HCEC 1CT (cell line): ENCODE data around the gene MYH13.

Source experiments
- DNase-seq: peaks from one replicate; pipeline ENCODE4 v3.0.0-alpha.2; 2017

Gene MYH13

DNA sequence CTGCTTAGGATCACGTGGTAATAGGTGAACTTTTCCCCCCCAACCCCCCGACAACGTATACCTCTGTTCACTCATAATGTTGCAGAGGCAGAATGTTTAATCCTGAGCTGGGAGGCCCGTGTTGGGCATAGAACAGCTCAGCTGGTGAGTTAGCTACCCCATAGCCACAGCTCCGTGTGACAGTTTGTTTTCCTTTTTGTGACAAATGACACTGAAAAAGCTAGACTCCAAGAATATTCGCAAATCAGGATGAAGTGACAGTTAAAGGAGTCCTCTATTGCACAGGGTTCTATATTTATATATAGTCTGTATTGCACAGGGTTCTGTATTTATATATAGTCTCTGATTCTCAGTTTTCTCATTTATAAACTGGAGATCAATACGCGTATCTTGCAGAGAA lies 33.8 kb downstream of the MYH13 start:
- DNase-seq = no peak

DNA sequence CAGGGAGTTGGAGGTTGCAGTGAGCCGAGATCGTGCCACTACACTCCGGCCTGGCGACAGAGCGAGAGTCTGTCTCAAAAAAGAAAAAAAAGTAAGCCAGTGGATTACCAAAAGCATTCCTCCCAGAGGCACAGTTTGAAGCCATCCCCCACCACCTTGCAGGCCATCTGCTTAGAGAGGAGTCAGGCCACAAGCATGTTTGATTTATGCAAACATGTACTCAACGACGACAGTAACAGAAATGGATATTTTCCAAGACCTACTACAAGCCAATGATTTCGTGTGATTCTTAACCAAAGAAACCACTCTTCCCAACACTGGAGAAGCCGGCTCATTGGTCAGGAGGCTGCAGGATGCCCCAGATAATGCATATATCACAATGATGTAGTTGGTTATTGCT lies 34.8 kb downstream of the MYH13 start:
- no peak for DNase-seq

DNA sequence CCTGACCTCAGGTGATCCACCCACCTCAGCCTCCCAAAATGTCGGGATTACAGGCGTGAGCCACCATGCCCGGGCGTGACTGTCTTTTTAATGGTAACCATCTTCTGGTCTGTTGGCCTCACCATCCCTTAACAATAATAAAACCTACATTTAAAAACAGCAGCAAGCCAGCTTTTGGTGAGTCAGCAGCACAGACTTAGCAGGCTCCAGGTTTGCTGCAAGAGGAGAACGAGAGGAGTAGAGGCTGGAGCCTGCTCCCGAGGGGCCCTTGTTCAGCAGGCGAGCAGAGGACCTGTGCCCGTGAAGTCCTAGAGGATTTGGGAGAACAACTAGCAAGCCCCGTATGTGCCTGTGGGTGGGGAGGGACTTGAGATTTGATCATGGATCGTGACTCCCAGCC lies 35.7 kb downstream of the MYH13 start:
- DNase-seq = no peak

DNA sequence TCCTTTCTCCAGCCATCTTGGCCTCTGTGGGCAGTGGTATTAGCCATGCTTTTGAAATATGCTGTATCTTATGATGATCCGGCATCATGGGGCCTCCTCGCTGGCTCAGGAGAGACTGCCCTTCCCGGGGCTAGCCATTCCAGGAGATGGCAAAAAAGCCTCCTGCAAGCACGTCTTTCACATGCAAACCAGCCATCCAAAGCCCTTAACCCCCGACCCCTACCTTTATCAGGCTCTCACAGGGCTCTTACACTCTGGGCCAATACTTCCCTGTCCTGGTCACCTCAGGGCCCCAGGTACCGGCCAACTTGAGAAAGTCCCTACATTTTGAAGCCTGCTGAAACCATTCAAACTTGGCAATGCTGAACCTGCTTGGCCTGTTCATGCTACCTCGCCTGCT lies 36.4 kb downstream of the MYH13 start:
- DNase-seq = no peak

DNA sequence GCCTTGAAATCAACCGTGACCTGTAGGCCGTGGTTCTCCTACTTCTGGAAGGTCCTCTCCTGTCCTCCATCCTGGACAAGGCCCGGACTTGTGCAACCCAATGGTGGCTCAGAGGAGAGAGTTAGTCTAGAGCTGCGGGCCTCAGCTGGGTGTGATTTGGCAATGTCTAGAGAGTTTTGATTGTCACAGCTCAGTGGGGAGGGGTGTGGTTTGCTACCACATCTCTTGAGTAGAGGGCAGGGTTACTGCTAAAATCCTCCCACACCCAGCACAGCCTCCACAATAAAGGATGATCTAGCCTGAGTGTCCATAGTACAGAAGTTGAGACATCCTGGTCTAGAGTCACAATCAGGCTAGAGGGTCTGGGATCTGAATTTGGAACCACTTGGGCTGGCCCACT lies 40.3 kb downstream of the MYH13 start:
- no peak for DNase-seq

- DNase-seq = no peak
Observed at GRCh38 chr17:10328971-10329923, 43.6 kb downstream of the MYH13 start.

DNA sequence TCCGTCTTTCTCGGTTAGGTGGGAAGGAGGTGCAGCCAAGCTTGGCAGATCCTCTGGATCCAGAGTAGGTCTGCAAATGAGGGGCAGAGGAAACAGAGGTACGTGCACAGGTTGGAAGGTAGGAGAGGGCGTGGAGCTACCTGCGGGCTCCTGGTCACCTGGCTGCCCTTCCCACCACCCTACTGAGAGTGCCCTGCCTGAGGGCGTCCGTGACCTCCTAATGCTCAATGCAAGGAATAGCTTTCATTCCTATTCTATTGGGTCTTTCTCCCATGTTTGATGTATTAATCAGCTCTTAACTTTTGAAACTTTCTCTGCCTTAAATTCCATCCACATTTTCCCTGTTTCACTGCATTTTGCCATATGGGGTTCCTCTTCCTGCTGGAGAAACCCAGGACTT lies 44.6 kb downstream of the MYH13 start:
- DNase-seq = no peak

DNA sequence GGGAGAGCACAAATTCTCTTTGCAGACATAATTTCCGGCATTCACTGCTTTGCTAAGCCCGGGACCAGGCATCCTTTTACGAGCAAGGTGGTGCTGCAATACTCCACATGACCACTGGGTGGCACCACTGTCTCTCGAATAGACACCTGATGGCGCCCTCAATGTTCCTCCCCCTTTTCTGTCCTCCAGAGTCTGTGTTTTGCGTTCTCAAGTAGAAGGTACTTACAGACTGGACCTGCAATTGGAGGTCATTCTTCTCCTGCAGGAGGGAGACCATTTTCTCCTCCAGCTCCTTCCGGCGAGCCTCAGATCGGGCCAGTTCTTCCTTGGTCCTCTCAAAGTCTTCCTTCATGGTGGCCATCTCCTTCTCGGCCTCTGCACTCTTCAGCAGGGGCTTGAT lies 45.2 kb downstream of the MYH13 start:
- peak; percentile 25 for DNase-seq

DNA sequence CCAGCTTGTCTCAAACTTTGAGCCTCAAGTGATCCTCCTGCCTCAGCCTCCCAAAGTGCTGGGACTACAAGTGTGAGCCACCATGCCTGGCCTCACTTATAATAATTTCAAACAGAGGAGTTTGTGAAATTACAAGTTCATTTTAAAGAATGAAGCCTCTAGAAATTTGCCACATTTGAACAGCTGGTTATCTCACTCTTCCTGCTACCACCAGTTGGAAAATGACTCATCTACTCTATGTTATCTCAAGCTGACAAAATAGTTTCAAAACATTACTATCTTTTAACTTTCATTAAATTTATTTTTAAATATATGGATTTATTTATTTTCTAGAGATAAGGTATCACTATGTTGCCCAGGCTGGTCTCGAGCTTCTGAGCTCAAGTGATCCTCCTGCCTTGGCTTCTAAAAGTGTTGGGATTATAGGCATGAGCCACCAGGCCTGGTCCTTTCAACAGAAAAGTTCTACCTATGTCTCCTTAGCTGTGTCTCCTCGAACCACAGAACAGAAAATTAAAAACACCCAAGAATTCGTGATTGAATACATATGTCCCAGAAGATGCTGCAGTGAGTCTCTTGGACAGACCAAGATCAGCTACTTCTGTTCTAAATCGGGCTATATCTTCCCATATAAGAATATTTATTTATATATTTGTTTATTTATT lies 47.6 kb downstream of the MYH13 start:
- no peak for DNase-seq

GRCh38 chr17:10323812-10324610 lies 48.8 kb downstream of the MYH13 start:
- DNase-seq = no peak

DNA sequence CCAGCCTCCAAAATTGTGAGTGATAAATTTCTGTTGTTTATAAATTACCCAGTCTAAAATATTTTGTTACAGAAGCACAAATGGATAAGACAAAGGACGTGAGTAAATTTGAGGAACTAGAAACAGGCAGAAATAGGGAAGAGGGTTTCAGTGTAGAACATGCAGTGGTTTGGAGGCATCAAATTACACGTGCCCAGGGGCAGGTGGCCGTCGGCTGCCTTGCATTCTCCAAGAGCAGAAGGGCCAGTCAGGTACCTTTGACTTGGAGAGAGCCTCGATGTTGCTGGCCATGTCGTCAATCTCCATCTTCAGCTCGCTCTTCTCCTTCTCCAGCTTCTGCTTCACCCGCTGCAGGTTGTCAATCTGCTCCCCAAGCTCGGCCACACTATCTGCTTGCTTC lies 54.3 kb downstream of the MYH13 start:
- DNase-seq = no peak

- DNase-seq = no peak
Observed at GRCh38 chr17:10317543-10317834, 55.3 kb downstream of the MYH13 start.

- DNase-seq = no peak
Observed at GRCh38 chr17:10316801-10317542, 55.8 kb downstream of the MYH13 start.

GRCh38 chr17:10314329-10314728 lies 58.5 kb downstream of the MYH13 start:
- DNase-seq = no peak

DNA sequence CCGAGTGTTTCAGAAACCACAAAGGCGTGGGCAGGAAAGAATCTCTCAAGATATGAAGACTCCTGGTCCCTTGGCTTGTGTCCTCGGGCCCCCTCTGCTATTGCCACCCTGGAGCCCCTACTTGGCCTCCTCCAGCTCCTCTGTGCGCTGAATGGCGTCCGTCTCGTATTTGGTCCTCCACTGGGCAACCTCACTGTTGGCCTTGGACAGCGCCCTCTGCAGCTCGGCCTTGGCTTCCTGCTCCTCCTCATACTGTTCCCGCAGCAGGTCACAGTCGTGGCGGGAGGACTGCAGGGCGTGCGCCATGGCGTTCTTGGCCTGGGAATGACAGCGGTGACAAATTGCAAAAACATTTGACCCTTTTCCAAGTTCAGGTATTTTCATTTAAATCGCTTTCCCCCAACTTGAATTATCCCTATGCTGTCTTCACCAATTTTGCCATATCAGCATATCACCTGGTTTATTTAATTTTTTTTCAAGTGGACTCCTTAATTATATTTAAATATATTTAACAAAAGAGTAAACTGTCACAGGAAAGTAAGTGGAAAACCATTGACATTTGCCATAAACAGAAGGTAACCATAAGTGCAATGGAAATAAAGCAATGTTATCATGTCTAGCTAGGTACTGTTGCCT lies 59.7 kb downstream of the MYH13 start:
- no peak for DNase-seq

GRCh38 chr17:10311131-10311530 lies 61.7 kb downstream of the MYH13 start:
- DNase-seq = no peak

GRCh38 chr17:10309003-10309974 lies 63.5 kb downstream of the MYH13 start:
- no peak for DNase-seq

DNA sequence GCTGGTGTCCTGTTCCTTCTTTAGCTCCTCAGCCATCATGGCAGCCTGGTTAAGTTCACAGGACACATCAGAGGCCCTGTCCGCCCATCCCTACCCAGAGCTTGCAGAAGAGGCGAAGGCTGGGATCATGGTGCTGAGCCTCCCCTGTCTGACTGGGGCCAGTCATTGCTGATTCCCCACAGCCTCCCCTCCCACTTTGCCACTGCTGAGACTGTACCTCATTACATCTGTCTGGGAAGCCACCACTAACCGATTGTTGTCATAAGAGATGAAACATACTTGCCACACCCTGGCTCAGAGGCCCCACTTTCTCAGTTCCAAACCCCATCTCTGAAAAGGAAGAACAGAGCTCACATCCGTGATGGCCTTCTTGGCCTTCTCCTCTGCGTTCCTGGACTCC lies 66.2 kb downstream of the MYH13 start:
- no peak for DNase-seq

DNA sequence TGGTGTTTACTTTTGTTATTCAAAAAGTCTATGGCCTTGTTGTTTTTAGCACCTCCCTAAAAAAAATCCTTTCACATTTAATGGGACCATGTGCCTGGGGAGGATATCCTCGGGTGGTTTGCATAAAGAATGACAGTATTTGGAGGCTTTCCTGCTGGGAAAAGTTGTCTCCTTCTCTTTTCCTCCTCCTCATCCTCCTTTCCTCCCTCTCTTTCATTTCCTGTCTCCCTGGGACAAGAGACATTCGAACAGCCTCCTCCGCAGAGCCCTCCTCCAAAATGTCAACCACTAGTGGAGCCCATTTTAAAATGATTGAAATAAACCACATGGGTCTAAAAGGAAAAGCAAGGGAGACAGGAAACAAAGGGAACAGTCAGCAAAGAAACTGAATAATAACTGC lies 67.4 kb downstream of the MYH13 start:
- DNase-seq = no peak

DNA sequence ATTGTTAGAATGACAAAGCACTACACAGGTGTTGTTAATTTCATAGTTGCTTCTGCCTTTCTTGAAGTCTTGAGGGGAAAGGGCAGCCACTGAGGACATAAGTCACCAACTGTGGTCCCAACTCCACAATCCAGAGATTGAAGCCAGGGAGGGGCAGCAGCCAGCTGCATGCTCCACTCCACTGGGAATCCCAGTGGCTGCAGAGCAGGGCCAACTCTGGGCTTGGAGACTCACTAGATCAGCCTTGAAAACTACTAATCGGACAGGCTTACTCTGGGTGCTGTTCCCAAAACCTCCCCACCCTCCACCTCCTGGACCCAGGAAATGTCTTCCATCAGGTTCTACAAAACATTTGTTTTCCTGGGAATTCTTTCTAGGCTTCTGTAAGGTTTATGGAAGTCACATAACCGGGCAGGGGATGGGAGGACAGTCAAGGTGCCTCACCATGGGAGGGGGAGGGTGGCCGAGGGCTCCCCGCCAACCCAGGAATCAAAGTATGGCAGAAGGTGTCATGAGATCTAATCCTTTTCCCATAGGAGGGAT lies 68.0 kb downstream of the MYH13 start:
- DNase-seq = no peak

DNA sequence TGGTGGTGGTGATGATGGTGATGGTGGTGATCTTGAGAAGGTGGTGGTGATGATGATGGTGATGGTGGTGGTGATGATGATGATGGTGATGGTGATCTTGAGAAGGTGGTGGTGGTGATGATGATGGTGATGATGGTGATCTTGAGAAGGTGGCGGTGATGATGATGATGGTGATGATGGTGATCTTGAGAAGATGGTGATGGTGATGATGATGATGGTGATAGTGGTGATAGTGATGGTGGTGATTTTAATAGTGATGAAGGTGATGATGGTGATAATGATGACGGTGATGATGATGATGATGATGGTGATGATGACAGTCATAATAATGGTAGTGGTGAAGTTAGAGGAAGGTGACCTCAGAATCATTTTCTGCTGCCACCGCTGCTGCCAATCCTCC lies 75.1 kb downstream of the MYH13 start:
- DNase-seq = no peak
